GM19099 (cell line): ENCODE data around the gene SYNE2.

Experiments used
- POLR2A ChIP-seq: IDR thresholded peaks from 3 replicates; pipeline ENCODE4 v1.6.1; 2011; ENCODE audit warnings: low read depth; ENCODE audit not compliant: insufficient read length; ENCODE audit errors: extremely low read depth

SYNE2 gene

GRCh38 chr14:63933110-63933509, 80.3 kb downstream of the SYNE2 start:
- TF ChIP-seq POLR2A: no peak

GRCh38 chr14:63933711-63934110, 80.9 kb downstream of the SYNE2 start:
- TF ChIP-seq POLR2A: no peak

- TF ChIP-seq POLR2A: no peak
These were observed 85.6 kb downstream of the SYNE2 start for GRCh38 chr14:63938198-63939005.

- TF ChIP-seq POLR2A: no peak
These were observed 86.1 kb downstream of the SYNE2 start for GRCh38 chr14:63939006-63939270.

- TF ChIP-seq POLR2A: no peak
These were observed 87.6 kb downstream of the SYNE2 start for GRCh38 chr14:63940387-63940786.

GRCh38 chr14:63941023-63941422, 88.2 kb downstream of the SYNE2 start:
- no peak for TF ChIP-seq POLR2A

- no peak for TF ChIP-seq POLR2A
These were observed 96.9 kb downstream of the SYNE2 start for GRCh38 chr14:63949696-63950095.

- TF ChIP-seq POLR2A: no peak
These were observed 98.2 kb downstream of the SYNE2 start for GRCh38 chr14:63951021-63951420.

- TF ChIP-seq POLR2A: no peak
These were observed 98.6 kb downstream of the SYNE2 start for GRCh38 chr14:63951429-63951828.

- TF ChIP-seq POLR2A: no peak
These were observed 99.5 kb downstream of the SYNE2 start for GRCh38 chr14:63952053-63952932.

GRCh38 chr14:63952933-63953437, 100.2 kb downstream of the SYNE2 start:
- TF ChIP-seq POLR2A: no peak

- TF ChIP-seq POLR2A: no peak
These were observed 103.5 kb downstream of the SYNE2 start for GRCh38 chr14:63956326-63956725.

GRCh38 chr14:63960926-63961567, 108.2 kb downstream of the SYNE2 start:
- no peak for TF ChIP-seq POLR2A

- TF ChIP-seq POLR2A: no peak
These were observed 110.1 kb downstream of the SYNE2 start for GRCh38 chr14:63962906-63963305.

- no peak for TF ChIP-seq POLR2A
These were observed 110.6 kb downstream of the SYNE2 start for GRCh38 chr14:63963439-63963838.
